Activated T-helper 2 cell treated with anti-CD3 and anti-CD28 coated beads, Interferon-gamma antibody, Interleukin-2, Interleukin-4, amounts not matched to agents 10 μg/mL and 5 μg/mL and 100 μg/mL, durations not matched to agents 14 hours and 24 hours and 36 hours (primary cell): ENCODE data around the gene RAD9A. TPM values are rescaled to one million over a fixed set of nuclear protein-coding genes. Genes with fewer than 3 reads are reported as not detected.

Experiments used
- DNase-seq: peaks from one replicate; pipeline ENCODE4 v3.0.0; 2021; ENCODE audit warnings: low spot score
- H3K27ac Mint-ChIP-seq: one replicate; pipeline ENCODE4 v1.8.0; 2021; ENCODE audit warnings: mixed read lengths
- H3K27me3 Mint-ChIP-seq: one replicate; pipeline ENCODE4 v1.8.0; 2021; ENCODE audit warnings: low read depth, mixed read lengths
- H3K36me3 Mint-ChIP-seq: one replicate; pipeline ENCODE4 v1.8.0; 2021; ENCODE audit warnings: low read depth, mixed read lengths
- H3K4me1 Mint-ChIP-seq: one replicate; pipeline ENCODE4 v1.8.0; 2021; ENCODE audit warnings: low read depth, mixed read lengths
- H3K4me3 Mint-ChIP-seq: one replicate; pipeline ENCODE4 v1.8.0; 2021; ENCODE audit warnings: low read depth, mild to moderate bottlenecking, moderate library complexity, mixed read lengths
- H3K9me3 Mint-ChIP-seq: one replicate; pipeline ENCODE4 v1.8.0; 2021; ENCODE audit warnings: mixed read lengths
- intact Hi-C: fragments of 100-400 bp; cut with micrococcal nuclease; formaldehyde crosslinking; loops from one replicate; pipeline ENCODE4 v1.15.1; 2023
- total RNA-seq: library from RNA; stranded (reverse); gene quantifications from 2 replicates; pipeline ENCODE4 v1.2.3, GENCODE V29; 2022

The RAD9A gene
- total RNA-seq, 1 donor from 2014 or later, result 32.1 TPM

- intact Hi-C loops, result no loop called here
- peak within 1 kb of the TSS; percentile 89 for H3K4me3 Mint-ChIP-seq
- H3K36me3 Mint-ChIP-seq, result peaks cover 4% of the 10 kb centered on the region
- H3K27ac Mint-ChIP-seq, result peak within 1 kb of the TSS; percentile 87
- no peaks in the 10 kb centered on the region for H3K9me3 Mint-ChIP-seq
- DNase-seq, result no peak
- peaks cover 39% of the 10 kb centered on the region for H3K4me1 Mint-ChIP-seq
- peaks cover 53% of the 10 kb centered on the region for H3K27me3 Mint-ChIP-seq
Observed at GRCh38 chr11:67372993-67373647, 18.7 kb upstream of the RAD9A start, which contains the start of gene CLCF1. Gene CLCF1 (minus strand): TSS chr11:67373598. CDS start chr11:67373539, 59 bp downstream.

- Mint-ChIP-seq H3K9me3 (no peaks in the 10 kb centered on the region), H3K4me3 (peak overlapping the region; percentile 89), H3K36me3 (peaks cover 4% of the 10 kb centered on the region), H3K27me3 (peaks cover 54% of the 10 kb centered on the region), H3K27ac (peak overlapping the region; percentile 87), H3K4me1 (peaks cover 33% of the 10 kb centered on the region)
- no peak for DNase-seq
- intact Hi-C loops, result loop anchor here (1.0 kb wide), 1 partner anchor 21 kb away; the partner anchor contains the start of gene POLD4
Observed at GRCh38 chr11:67373648-67374570, 17.9 kb upstream of the RAD9A start.

- H3K9me3 Mint-ChIP-seq, result no peaks in the 10 kb centered on the region
- peaks cover 26% of the 10 kb centered on the region for H3K4me1 Mint-ChIP-seq
- no peak overlapping the region for H3K27ac Mint-ChIP-seq
- H3K36me3 Mint-ChIP-seq, result peaks cover 4% of the 10 kb centered on the region
- peak overlapping the region; percentile 89 for H3K4me3 Mint-ChIP-seq
- intact Hi-C loops, result loop anchor here (1.0 kb wide), 1 partner anchor 21 kb away; the partner anchor contains the start of gene POLD4
- peaks cover 49% of the 10 kb centered on the region for H3K27me3 Mint-ChIP-seq
- DNase-seq, result no peak
Observed at GRCh38 chr11:67374571-67375281, 17.1 kb upstream of the RAD9A start.

- no peak overlapping the region for H3K4me3 Mint-ChIP-seq
- peaks cover 44% of the 10 kb centered on the region for H3K27me3 Mint-ChIP-seq
- no peak for DNase-seq
- no peaks in the 10 kb centered on the region for H3K9me3 Mint-ChIP-seq
- peaks cover 24% of the 10 kb centered on the region for H3K4me1 Mint-ChIP-seq
- intact Hi-C loops, result no loop called here
- H3K36me3 Mint-ChIP-seq, result peaks cover 4% of the 10 kb centered on the region
- no peak overlapping the region for H3K27ac Mint-ChIP-seq
Observed at GRCh38 chr11:67375320-67376055, 16.3 kb upstream of the RAD9A start.

- H3K4me3 Mint-ChIP-seq, result no peak overlapping the region
- H3K36me3 Mint-ChIP-seq, result peaks cover 4% of the 10 kb centered on the region
- H3K9me3 Mint-ChIP-seq, result no peaks in the 10 kb centered on the region
- DNase-seq, result no peak
- intact Hi-C loops, result no loop called here
- H3K27ac Mint-ChIP-seq, result no peak overlapping the region
- peaks cover 18% of the 10 kb centered on the region for H3K4me1 Mint-ChIP-seq
- H3K27me3 Mint-ChIP-seq, result peaks cover 43% of the 10 kb centered on the region
Observed at GRCh38 chr11:67376063-67376820, 15.5 kb upstream of the RAD9A start.

- no peak for DNase-seq
- Mint-ChIP-seq H3K4me1 (peaks cover 12% of the 10 kb centered on the region), H3K27me3 (peaks cover 38% of the 10 kb centered on the region), H3K9me3 (no peaks in the 10 kb centered on the region), H3K36me3 (no peaks in the 10 kb centered on the region), H3K27ac (no peak overlapping the region), H3K4me3 (no peak overlapping the region)
- intact Hi-C loops, result no loop called here
Observed at GRCh38 chr11:67376873-67377808, 14.6 kb upstream of the RAD9A start.

GRCh38 chr11:67378544-67378943 lies 13.2 kb upstream of the RAD9A start:
- peaks cover 14% of the 10 kb centered on the region for H3K4me1 Mint-ChIP-seq
- H3K27me3 Mint-ChIP-seq, result peaks cover 40% of the 10 kb centered on the region
- no peaks in the 10 kb centered on the region for H3K9me3 Mint-ChIP-seq
- no peaks in the 10 kb centered on the region for H3K36me3 Mint-ChIP-seq
- intact Hi-C loops, result no loop called here
- DNase-seq, result no peak
- H3K27ac Mint-ChIP-seq, result no peak overlapping the region
- H3K4me3 Mint-ChIP-seq, result no peak overlapping the region

- no peak overlapping the region for H3K27ac Mint-ChIP-seq
- H3K4me3 Mint-ChIP-seq, result no peak overlapping the region
- H3K27me3 Mint-ChIP-seq, result peaks cover 35% of the 10 kb centered on the region
- intact Hi-C loops, result loop anchor here (5.0 kb wide), 1 partner anchor 112 kb away; the partner anchor contains the start of gene GRK2
- H3K36me3 Mint-ChIP-seq, result no peaks in the 10 kb centered on the region
- H3K4me1 Mint-ChIP-seq, result peaks cover 9% of the 10 kb centered on the region
- no peak for DNase-seq
- H3K9me3 Mint-ChIP-seq, result no peaks in the 10 kb centered on the region
Observed at GRCh38 chr11:67379061-67380058, 12.4 kb upstream of the RAD9A start.

- no peaks in the 10 kb centered on the region for H3K36me3 Mint-ChIP-seq
- H3K4me1 Mint-ChIP-seq, result peaks cover 5% of the 10 kb centered on the region
- H3K9me3 Mint-ChIP-seq, result no peaks in the 10 kb centered on the region
- H3K4me3 Mint-ChIP-seq, result no peak overlapping the region
- no peak for DNase-seq
- peaks cover 21% of the 10 kb centered on the region for H3K27me3 Mint-ChIP-seq
- intact Hi-C loops, result loop anchor here (5.0 kb wide), 1 partner anchor 114 kb away; the partner anchor contains the start of gene GRK2
- no peak overlapping the region for H3K27ac Mint-ChIP-seq
Observed at GRCh38 chr11:67381244-67381972, 10.4 kb upstream of the RAD9A start.
